ENCODE data around the gene LRRC71. TPM values are rescaled to one million over a fixed set of nuclear protein-coding genes. Genes with fewer than 3 reads are reported as not detected.

LRRC71 gene
- total and polyA plus RNA-seq, 10 donors: 0.03 to 0.51 (median 0.33) TPM; not detected in 4

- 55 to 75% (median 68%) methylated on average over 8 of the region's 8 CpGs for WGBS, 5 donors
- DNase-seq: peak; percentile 54
- H3K9me3 ChIP-seq: no peaks in the 10 kb centered on the region
- H3K27ac ChIP-seq: peak overlapping the region in 1 of 8 donors; percentile 35
- TF ChIP-seq CTCF (IDR thresholded peaks at IDR 0.05 in 8 of 11, conservative IDR thresholded peaks at IDR 0.05 in 3 of 11) (no peak), POLR2A (IDR thresholded peaks at IDR 0.05) (no peak), POLR2AphosphoS5 (IDR thresholded peaks at IDR 0.05) (no peak)
- H3K36me3 ChIP-seq: peaks cover 0 to 29% (median 6%) of the 10 kb centered on the region in 6 donors
- no peak overlapping the region for H3K4me3 ChIP-seq
- intact Hi-C loops (cut with DNase I; ENCODE audit: low total_unique reads): no loop called here
- peaks cover 5 to 25% (median 17%) of the 10 kb centered on the region in 6 donors for H3K4me1 ChIP-seq
- peaks cover 0 to 43% (median 18%) of the 10 kb centered on the region in 7 donors for H3K27me3 ChIP-seq (replicated peaks in 1 of 7)
These were observed 11.7 kb downstream of the LRRC71 start for GRCh38 chr1:156931974-156932710.

GRCh38 chr1:156933136-156933535, 12.7 kb downstream of the LRRC71 start:
- Histone ChIP-seq H3K27ac (no peak overlapping the region), H3K9me3 (no peaks in the 10 kb centered on the region), H3K36me3 (peaks cover 0 to 39% (median 11%) of the 10 kb centered on the region in 6 donors), H3K27me3 (replicated peaks in 1 of 7) (peaks cover 0 to 33% (median 9%) of the 10 kb centered on the region in 7 donors), H3K4me1 (peaks cover 0 to 16% (median 7%) of the 10 kb centered on the region in 6 donors), H3K4me3 (no peak overlapping the region)
- intact Hi-C loops (cut with DNase I; ENCODE audit: low total_unique reads): no loop called here
- no peak for TF ChIP-seq POLR2A (IDR thresholded peaks at IDR 0.05)
- TF ChIP-seq POLR2AphosphoS5 (IDR thresholded peaks at IDR 0.05): no peak
- TF ChIP-seq CTCF (IDR thresholded peaks at IDR 0.05 in 8 of 11, conservative IDR thresholded peaks at IDR 0.05 in 3 of 11): no peak
- no peak for DNase-seq
- 87 to 95% (median 92%) methylated on average over 6 of the region's 6 CpGs for WGBS, 5 donors

- intact Hi-C loops (cut with DNase I; ENCODE audit: low total_unique reads): no loop called here
- peak; percentile 41 for DNase-seq
These were observed 15.2 kb downstream of the LRRC71 start for GRCh38 chr1:156935505-156936128.

More at GRCh38 chr1:156935505-156936128, 15.2 kb downstream of the LRRC71 start:
- no peaks in the 10 kb centered on the region for H3K9me3 ChIP-seq
- 89 to 94% (median 94%) methylated on average over 17 of the region's 17 CpGs for whole genome bisulfite sequencing, 5 donors
- no peak for TF ChIP-seq CTCF (IDR thresholded peaks at IDR 0.05 in 8 of 11, conservative IDR thresholded peaks at IDR 0.05 in 3 of 11)
- no peak for TF ChIP-seq POLR2A (IDR thresholded peaks at IDR 0.05)
- no peak for TF ChIP-seq POLR2AphosphoS5 (IDR thresholded peaks at IDR 0.05)
- no peak overlapping the region for H3K27ac ChIP-seq
- H3K4me3 ChIP-seq: no peak overlapping the region
- H3K27me3 ChIP-seq (replicated peaks in 1 of 7): peaks cover 0 to 8% (median 0%) of the 10 kb centered on the region in 7 donors
- peaks cover 0 to 63% (median 28%) of the 10 kb centered on the region in 6 donors for H3K36me3 ChIP-seq
- H3K4me1 ChIP-seq: peaks cover 0 to 14% (median 7%) of the 10 kb centered on the region in 6 donors

All from spleen (tissue), 11 donors.